Karpas-422 (cell line): ENCODE results near the gene WDR90. TPM values are rescaled to one million over a fixed set of nuclear protein-coding genes. Genes with fewer than 3 reads are reported as not detected.

ENCODE experiments used
- DNase-seq: peaks from one replicate; pipeline ENCODE4 v3.0.0-alpha.2; 2015
- H2AFZ ChIP-seq: fragments of 200-600 bp; sonication (generic); 2 replicates; pipeline ENCODE4 v1.6.1; 2014; ENCODE audit warnings: antibody characterized with exemption, low read length, mixed read lengths
- H3K27ac ChIP-seq: fragments of 200-600 bp; sonication (generic); 2 replicates; pipeline ENCODE4 v1.5.1; 2014; ENCODE audit warnings: mild to moderate bottlenecking, low read length, moderate library complexity
- H3K27me3 ChIP-seq: fragments of 200-600 bp; sonication (generic); 2 replicates; pipeline ENCODE4 v1.6.1; 2014; ENCODE audit warnings: low read length, mixed read lengths
- H3K36me3 ChIP-seq: fragments of 200-600 bp; sonication (generic); 2 replicates; pipeline ENCODE4 v1.6.1; 2014; ENCODE audit warnings: low read length, mixed read lengths; ENCODE audit not compliant: insufficient read depth
- H3K4me1 ChIP-seq: fragments of 200-600 bp; sonication (generic); 2 replicates; pipeline ENCODE4 v1.6.1; 2014; ENCODE audit warnings: mild to moderate bottlenecking, low read length, mixed read lengths
- H3K4me2 ChIP-seq: fragments of 200-600 bp; sonication (generic); 2 replicates; pipeline ENCODE4 v1.6.1; 2014; ENCODE audit warnings: low read length, low read depth, mild to moderate bottlenecking; ENCODE audit not compliant: poor library complexity, severe bottlenecking
- H3K4me3 ChIP-seq: fragments of 200-600 bp; sonication (generic); 2 replicates; pipeline ENCODE4 v1.5.1; 2014; ENCODE audit warnings: mild to moderate bottlenecking, antibody characterized with exemption, low read length, mixed read lengths
- H3K79me2 ChIP-seq: fragments of 200-600 bp; sonication (generic); 2 replicates; pipeline ENCODE4 v1.6.1; 2014; ENCODE audit warnings: mild to moderate bottlenecking, low read length, mixed read lengths
- H3K9ac ChIP-seq: fragments of 200-600 bp; sonication (generic); 2 replicates; pipeline ENCODE4 v1.6.0; 2014; ENCODE audit warnings: low read length
- H3K9me2 ChIP-seq: fragments of 200-600 bp; sonication (generic), shearing (Covaris generic); replicated peaks from 2 replicates; pipeline ENCODE4 v1.6.0; 2014; ENCODE audit warnings: mild to moderate bottlenecking, low read length, moderate library complexity; ENCODE audit not compliant: insufficient read depth
- H3K9me3 ChIP-seq: fragments of 300-700, 200-600 bp; sonication (generic); 2 replicates; pipeline ENCODE4 v1.6.1; 2014; ENCODE audit warnings: low read length, mixed read lengths
- H4K20me1 ChIP-seq: fragments of 200-600 bp; sonication (generic); 2 replicates; pipeline ENCODE4 v1.6.1; 2014; ENCODE audit warnings: mild to moderate bottlenecking, antibody characterized with exemption, low read length, low read depth; ENCODE audit not compliant: insufficient read depth
- total RNA-seq: library from RNA; depleted of rRNA; stranded (reverse); fragments of >200 nt; shearing (Covaris generic); gene quantifications from 2 replicates; pipeline ENCODE4 v1.2.3, GENCODE V29; 2014; ENCODE audit warnings: low replicate concordance

Gene WDR90
- total RNA-seq, 1 experiment from 2014 or later: 37.2 TPM

DNA sequence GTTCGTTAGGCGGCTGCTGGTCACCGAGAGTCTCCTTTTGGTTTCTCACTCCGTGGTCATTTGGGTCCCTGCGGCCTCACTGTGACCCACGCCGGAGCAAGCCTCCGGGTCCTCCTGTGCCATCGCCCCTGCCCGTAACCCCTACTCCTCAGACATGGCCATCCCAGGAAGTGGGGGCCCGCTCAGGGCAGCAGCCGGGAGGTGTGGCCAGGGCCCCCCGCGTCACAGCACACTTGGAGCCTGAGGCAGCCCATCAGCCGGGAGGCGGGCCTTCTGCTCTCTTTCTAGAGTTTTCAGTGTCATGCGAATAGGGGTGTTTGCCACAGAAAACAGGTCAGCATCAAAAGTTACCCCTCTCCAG is 26.3 kb upstream of the WDR90 start:
- peak; percentile 38 for DNase-seq
- Histone ChIP-seq H4K20me1 (0 out of 2 replicates have a peak, but pooled peaks cover 6% of the 10 kb centered on the region), H3K27me3 (no peaks in the 10 kb centered on the region), H3K4me3 (no peak overlapping the region), H3K9me3 (no peaks in the 10 kb centered on the region), H3K9ac (no peak overlapping the region), H3K9me2 (no peaks in the 10 kb centered on the region), H3K4me2 (no peak overlapping the region), H2AFZ (no peak overlapping the region), H3K79me2 (no peaks in the 10 kb centered on the region), H3K36me3 (no peaks in the 10 kb centered on the region), H3K4me1 (peaks cover 16% of the 10 kb centered on the region), H3K27ac (no peak overlapping the region)

DNA sequence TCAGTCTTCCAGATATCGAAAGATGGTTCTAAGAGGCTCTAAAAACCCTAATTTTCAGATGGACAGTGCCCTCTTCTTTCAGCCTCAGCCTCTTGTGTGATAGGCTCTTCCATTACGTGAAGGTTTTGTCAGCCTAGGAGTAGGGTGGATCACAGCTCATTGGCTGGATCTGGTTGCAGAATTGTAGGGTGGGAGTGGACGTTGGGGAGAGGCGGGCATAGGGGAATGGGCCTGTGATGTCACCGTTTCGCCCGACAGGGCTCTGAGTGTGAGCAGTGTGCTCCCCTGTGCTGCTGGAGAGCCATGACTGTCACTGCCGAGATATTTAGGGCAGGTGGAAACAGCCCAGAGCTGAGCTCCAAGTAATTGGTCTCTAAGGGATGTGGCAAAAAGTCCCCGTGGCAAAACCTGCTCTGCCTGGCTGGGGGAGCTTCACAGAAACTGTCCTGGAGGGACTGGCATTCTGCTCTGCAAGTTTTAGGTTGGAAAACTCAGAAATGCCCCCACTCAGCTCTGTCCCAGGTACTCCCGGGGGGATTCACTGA is 24.6 kb upstream of the WDR90 start:
- H3K4me2 ChIP-seq: no peak overlapping the region
- H3K36me3 ChIP-seq: no peaks in the 10 kb centered on the region
- H4K20me1 ChIP-seq: 0 out of 2 replicates have a peak, but pooled peaks cover 6% of the 10 kb centered on the region
- H2AFZ ChIP-seq: no peak overlapping the region
- no peak overlapping the region for H3K27ac ChIP-seq
- no peaks in the 10 kb centered on the region for H3K79me2 ChIP-seq
- no peak for DNase-seq
- no peak overlapping the region for H3K4me3 ChIP-seq
- no peak overlapping the region for H3K9ac ChIP-seq
- no peaks in the 10 kb centered on the region for H3K9me2 ChIP-seq
- peaks cover 16% of the 10 kb centered on the region for H3K4me1 ChIP-seq
- H3K27me3 ChIP-seq: no peaks in the 10 kb centered on the region
- H3K9me3 ChIP-seq: no peaks in the 10 kb centered on the region

DNA sequence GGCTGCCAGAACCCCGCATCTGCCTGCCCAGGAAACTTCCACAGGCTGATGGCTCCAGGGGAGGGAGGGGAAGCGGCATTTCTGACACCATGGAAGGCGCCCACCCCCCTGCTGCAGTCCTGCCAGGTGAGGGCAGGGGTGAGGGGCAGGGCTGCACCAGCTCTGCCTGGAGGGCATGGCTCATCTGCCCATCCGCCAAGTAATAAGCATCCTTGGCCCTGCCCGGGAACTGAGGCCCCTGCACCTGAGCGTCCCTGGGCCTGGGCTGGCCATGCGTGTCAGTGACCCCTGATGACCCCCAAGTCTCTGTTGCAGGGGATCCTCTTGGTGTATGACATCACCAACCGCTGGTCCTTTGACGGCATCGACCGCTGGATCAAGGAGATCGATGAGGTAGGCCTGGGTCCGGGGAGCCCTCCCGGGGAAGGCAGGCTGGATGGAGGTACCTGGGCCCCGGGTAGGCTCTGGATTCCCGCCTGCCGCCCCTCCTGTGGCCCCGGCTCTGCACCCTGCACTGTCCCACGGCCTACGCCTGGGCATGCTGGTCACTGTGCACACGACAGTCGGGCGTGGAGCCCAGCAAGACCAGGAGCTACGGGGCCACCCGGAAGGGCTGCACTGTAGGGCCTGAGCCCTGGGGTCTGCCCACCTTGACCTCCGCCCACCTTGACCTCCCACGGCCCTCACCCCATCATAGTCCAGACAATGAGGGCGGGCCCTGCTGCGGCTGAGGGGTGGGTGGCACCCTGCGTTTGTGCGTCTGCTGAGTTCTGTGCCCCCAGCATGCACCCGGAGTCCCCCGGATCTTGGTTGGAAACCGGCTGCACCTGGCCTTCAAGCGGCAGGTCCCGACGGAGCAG is 23.8 kb upstream of the WDR90 start:
- Histone ChIP-seq H3K36me3 (no peaks in the 10 kb centered on the region), H4K20me1 (0 out of 2 replicates have a peak, but pooled peaks cover 6% of the 10 kb centered on the region), H2AFZ (no peak overlapping the region), H3K9me3 (no peaks in the 10 kb centered on the region), H3K27ac (no peak overlapping the region), H3K27me3 (no peaks in the 10 kb centered on the region), H3K4me3 (no peak overlapping the region), H3K9me2 (no peaks in the 10 kb centered on the region), H3K4me1 (peaks cover 16% of the 10 kb centered on the region), H3K4me2 (no peak overlapping the region), H3K79me2 (no peaks in the 10 kb centered on the region), H3K9ac (no peak overlapping the region)
- DNase-seq: no peak

DNA sequence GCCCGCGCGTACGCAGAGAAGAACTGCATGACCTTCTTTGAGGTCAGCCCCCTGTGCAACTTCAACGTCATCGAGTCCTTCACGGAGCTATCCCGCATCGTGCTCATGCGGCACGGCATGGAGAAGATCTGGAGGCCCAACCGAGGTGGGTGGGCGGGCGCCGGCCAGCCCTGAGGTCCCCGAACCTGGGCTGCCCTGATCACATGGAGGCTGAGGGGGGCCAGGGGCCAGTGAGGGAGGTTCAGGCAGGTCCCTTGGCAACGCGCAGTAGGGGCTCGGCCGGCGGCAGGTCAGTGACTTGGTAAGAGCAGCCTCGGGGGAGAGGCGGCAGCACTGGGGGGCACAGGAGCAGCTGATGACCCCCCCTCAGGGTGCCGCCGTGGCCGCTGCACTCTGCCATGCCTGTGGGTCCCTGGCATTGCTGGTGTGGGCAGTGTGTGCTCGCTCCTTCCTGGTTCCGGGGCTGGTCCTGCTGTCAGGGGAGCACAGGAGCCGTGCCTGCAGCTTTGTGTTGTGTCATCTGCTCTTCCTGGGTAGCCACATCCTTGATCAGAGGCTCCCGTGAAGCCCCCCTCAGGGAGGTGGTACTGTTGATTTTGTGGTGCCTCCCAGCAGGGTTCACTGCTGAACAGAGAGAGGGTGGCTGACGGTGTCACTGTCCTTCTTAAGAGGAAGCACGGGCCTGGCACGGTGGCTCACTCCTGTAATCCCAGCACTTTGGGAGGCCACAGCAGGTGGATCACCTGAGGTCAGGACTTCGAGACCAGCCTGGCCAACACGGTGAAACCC is 23.0 kb upstream of the WDR90 start:
- H3K4me3 ChIP-seq: no peak overlapping the region
- H3K9ac ChIP-seq: no peak overlapping the region
- no peak overlapping the region for H3K4me2 ChIP-seq
- H2AFZ ChIP-seq: no peak overlapping the region
- no peaks in the 10 kb centered on the region for H3K36me3 ChIP-seq
- no peaks in the 10 kb centered on the region for H3K27me3 ChIP-seq
- DNase-seq: no peak
- H3K4me1 ChIP-seq: peaks cover 21% of the 10 kb centered on the region
- H3K27ac ChIP-seq: no peak overlapping the region
- H3K79me2 ChIP-seq: no peaks in the 10 kb centered on the region
- 0 out of 2 replicates have a peak, but pooled peaks cover 6% of the 10 kb centered on the region for H4K20me1 ChIP-seq
- H3K9me2 ChIP-seq: no peaks in the 10 kb centered on the region
- no peaks in the 10 kb centered on the region for H3K9me3 ChIP-seq

DNA sequence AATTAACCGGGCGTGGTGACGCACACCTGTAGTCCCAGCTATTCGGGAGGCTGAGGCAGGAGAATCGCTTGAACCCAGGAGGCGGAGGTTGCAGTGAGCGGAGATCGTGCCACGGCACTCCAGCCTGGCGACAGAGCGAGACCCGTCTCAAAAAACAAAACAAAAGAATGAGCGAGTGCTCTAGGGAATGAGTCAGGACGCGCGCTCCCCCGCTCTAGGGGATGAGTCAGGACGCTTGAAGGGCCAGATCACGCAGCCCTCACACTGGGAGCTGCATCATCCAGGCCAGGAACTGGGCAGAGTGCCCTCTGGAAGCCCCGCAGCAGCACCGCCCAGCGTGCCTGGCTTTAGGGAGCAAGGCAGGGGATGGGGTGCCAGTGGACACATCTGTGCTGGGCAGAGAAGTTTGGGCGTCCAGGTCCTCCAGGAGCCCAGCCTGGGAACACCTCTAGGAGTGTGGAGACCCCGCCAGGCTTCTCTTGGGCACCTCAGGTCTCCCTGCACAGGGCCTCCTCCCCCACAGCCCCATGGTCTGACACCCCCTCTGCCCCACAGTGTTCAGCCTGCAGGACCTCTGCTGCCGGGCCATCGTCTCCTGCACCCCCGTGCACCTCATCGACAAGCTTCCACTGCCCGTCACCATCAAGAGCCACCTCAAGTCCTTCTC is 22.2 kb upstream of the WDR90 start:
- no peaks in the 10 kb centered on the region for H3K79me2 ChIP-seq
- H3K27ac ChIP-seq: no peak overlapping the region
- DNase-seq: no peak
- H2AFZ ChIP-seq: no peak overlapping the region
- no peaks in the 10 kb centered on the region for H3K36me3 ChIP-seq
- no peaks in the 10 kb centered on the region for H3K9me3 ChIP-seq
- no peaks in the 10 kb centered on the region for H3K27me3 ChIP-seq
- H3K4me2 ChIP-seq: no peak overlapping the region
- no peak overlapping the region for H3K4me3 ChIP-seq
- peaks cover 22% of the 10 kb centered on the region for H3K4me1 ChIP-seq
- H4K20me1 ChIP-seq: 0 out of 2 replicates have a peak, but pooled peaks cover 6% of the 10 kb centered on the region
- no peak overlapping the region for H3K9ac ChIP-seq
- H3K9me2 ChIP-seq: no peaks in the 10 kb centered on the region

DNA sequence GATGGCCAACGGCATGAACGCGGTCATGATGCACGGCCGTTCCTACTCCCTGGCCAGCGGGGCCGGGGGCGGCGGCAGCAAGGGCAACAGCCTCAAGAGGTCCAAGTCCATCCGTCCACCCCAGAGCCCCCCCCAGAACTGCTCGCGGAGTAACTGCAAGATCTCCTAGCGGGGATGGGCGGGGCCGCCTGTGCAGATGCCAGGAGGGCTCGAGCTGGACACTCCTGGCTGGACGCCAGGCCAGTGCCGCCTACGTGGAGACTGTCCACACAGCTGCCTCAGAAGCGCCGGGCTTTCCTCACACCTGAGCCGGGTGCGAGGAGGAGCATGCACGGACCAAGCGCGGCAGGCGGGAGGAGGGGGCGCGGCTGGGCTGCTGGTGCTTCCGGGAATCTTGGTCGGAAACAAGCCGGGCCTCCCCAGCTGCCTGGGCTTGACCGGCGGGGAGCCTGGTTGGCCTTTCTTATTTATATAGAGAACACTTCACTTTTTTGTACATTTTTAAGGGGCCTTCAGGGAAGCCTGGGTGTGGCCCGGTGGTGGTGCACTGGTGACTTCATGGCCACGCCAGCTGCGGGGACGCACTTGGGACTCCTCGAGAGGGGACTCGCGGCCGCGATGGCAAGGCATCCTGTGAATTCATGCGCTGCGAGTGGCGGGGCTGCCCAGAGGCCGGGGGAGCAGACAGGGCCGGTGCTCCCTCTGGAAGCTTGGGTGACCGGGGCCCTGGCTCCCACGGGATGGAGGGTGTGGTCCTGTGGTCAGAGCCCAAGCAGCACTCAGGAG is 21.5 kb upstream of the WDR90 start:
- no peak for DNase-seq
- Histone ChIP-seq H3K4me3 (no peak overlapping the region), H3K27me3 (no peaks in the 10 kb centered on the region), H3K9me2 (no peaks in the 10 kb centered on the region), H3K9me3 (no peaks in the 10 kb centered on the region), H3K79me2 (no peaks in the 10 kb centered on the region), H2AFZ (no peak overlapping the region), H3K27ac (no peak overlapping the region), H3K9ac (no peak overlapping the region), H3K4me1 (peaks cover 22% of the 10 kb centered on the region), H3K36me3 (no peaks in the 10 kb centered on the region), H4K20me1 (0 out of 2 replicates have a peak, but pooled peaks cover 6% of the 10 kb centered on the region), H3K4me2 (no peak overlapping the region)

DNA sequence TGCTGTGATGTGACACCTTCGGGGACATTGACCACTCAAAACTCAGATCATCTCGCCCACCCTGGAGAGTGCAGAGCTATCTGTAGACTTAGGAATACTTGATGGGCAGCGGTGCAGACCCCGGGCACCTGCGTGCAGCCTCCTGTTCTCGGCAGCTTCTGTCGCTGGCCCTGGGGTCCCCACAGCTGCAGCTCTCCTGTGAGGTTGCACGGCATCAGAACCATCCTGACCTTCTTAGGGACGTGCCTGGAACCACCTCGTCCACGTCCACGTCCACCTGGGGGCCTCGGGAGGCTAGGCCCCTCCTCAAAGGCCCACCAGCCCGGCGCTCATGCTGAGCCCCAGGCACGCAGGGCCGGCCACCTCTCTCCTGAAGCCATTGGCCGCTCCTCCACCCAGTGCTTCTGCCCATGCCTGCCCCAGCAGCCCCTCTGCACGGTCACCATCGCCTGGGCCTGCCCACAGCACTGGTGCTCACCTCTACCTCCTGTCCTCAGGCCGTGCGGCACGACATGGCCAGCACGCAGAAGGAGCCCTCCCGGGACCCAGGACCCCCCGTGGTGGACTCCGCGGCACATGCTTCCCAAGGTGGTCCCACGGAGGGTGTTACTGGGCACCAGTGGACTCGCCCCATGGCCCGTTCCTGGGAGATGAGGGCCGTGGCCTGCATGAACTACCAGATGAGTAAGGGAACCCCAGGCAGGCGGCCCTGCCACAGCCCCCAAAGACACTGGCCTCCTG is 20.7 kb upstream of the WDR90 start:
- DNase-seq: no peak
- Histone ChIP-seq H4K20me1 (0 out of 2 replicates have a peak, but pooled peaks cover 6% of the 10 kb centered on the region), H3K79me2 (no peaks in the 10 kb centered on the region), H3K9me2 (no peaks in the 10 kb centered on the region), H3K4me2 (no peak overlapping the region), H3K4me3 (no peak overlapping the region), H3K9ac (no peak overlapping the region), H3K36me3 (no peaks in the 10 kb centered on the region), H2AFZ (no peak overlapping the region), H3K27me3 (no peaks in the 10 kb centered on the region), H3K27ac (no peak overlapping the region), H3K9me3 (no peaks in the 10 kb centered on the region), H3K4me1 (peaks cover 22% of the 10 kb centered on the region)
